CD1c-positive myeloid dendritic cell (primary cell): ENCODE data around the gene ABLIM1.

Source experiments
- DNase-seq: peaks from one replicate; pipeline ENCODE4 v3.0.0-alpha.2; 2016; ENCODE audit errors: extremely low spot score

ABLIM1 gene

DNA sequence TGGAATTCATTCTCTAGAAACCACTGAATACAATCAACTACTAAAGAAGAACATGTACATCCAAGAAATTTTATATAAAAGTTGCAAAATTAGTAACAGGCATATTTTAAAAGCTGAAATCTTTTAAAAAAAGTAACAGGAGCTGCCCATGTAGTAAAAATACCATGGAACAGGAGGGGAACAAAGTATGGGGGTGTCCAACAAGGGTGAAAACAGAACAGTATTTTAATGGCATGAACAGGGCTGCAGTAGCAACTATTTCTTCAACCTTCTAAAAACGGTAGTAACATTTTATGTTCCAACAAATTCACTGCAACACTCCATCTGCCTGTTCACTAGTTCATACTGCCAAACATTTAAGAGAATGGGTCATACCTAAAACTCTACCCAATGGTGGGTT lies 77.0 kb downstream of the ABLIM1 start:
- no peak for DNase-seq

DNA sequence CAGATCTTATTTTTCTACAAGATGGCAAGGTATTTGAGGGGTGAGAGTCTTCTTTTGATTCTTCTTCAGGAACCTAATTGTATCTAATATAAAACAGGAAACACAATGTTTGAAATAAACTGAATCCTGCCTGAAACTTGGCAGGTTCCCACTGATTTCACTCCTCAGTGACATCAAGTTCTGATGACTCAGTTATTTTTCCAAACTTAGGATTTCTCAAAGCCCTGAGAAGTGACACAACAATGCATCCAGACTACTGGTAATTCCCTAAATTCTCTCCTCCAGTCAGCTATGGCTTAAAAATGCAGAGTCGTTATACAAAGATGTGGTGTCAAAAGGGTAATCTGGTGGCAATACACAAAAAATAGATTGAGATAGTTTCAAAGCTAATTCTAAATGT lies 80.9 kb downstream of the ABLIM1 start:
- no peak for DNase-seq

DNA sequence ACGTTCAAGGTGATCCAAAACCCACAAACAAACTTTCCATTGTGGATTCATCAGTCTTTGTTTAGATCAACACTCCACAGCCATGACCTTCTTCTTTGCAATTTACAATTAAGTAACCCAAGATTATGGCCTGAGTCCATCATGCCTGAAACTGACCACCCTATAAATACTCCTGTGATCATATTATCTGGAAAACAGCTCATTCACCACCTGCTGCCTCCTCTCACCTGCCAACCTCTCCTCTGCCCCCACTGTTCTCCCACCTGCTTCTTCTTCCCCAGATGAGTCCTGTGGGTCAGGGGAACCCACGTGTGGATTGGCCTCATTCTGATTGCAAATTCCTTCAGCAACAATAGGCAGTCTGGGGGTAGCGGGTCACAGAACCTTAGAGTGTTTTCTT lies 81.4 kb downstream of the ABLIM1 start:
- DNase-seq, result no peak

GRCh38 chr10:114576132-114576487 lies 82.0 kb downstream of the ABLIM1 start:
- no peak for DNase-seq

DNA sequence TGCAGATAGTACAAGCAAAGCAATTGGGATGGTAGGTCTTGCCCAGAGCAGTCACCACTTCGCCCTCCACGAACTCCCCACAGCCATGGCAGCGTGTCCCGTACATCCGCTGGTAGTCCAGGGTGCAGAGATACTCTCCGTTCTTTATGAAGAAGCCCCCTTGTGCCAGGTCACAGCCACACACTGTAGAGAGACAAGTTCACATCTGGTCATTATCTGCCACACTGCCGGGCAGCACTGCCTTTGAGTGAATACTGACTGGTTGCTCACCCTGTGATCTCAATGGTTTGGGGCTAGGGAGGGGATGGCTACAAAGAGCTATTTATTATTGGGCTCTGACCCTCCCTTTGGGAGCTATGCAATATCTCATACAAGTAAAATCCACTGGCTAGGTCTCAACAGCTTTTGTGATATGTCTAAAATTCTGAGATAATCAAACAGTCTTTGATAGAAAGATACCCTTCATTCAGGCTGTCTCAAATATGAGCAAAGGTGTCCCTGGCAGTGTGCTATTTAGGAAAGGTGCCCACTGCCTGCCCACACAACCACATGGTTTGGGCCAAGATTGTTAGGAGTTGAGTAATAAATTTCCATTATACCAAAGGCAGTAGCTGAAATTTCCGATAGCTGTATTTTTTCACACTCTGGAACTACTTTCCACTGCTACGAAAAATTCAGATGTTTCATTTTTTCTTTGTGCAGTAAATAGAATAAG lies 82.5 kb downstream of the ABLIM1 start:
- no peak for DNase-seq

DNA sequence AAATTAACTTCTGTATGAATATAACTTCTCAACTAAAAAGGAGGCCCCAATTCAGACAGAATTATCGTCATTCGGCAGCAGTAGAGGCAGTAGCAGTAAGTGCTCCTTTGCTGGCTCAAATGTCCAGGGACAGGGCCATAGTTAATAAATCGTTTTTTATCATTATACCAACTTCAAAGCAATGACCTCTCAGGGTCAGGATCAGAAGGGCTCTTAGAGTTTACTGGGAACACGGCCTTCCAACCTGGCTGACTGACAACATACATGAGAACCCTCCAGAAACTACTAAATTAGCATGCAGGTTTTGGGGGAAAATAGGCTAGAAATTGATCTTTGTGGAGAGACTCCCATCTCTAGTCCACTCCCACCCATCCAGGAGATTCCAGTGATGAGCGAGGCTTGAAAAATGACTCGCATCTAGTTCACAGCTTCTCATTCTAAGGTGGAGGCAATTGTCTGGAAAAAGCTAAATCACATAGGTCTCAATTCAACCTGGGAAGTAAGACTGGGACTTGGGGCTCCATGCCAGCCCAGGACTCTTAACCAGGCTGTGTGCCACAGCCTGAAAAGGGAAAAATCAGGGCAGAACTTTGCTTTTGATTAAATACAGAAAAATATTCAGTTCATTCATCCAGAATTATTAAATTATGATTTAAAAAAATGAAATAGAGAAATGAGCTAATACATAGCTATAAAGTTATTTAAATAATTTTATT lies 84.6 kb downstream of the ABLIM1 start:
- no peak for DNase-seq

DNA sequence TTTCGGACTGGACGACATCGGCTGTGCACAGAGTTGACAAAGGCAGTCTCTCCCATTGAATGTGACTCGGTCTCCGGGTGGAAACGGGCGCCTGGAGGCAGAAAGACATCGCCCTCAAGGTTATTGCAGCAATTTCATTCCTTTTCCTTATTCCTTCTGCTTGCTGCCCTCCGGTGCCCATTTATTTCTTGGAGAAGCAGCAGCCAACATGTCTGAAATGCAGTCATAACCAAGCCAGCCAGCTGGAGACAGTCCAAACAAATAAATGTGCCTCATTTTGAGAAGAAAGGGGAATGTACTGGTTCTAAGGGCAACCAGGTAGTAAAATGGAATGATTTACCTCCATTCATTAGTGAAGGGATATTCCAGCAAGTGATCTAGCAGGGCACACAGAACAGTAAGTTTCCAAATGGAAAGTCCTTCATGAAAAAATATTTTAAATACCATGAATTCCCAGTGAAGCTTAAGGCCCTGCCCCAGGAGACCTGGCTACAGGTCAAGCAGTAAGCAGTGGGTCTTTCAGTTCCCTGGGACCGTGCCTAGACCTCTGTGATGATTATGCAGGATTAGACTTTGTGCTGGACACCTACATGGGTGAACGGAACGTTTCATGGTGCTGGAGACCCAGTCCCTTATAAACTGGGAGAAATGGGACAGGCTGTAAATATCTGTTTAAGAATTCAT lies 86.6 kb downstream of the ABLIM1 start:
- no peak for DNase-seq

- no peak for DNase-seq
These were observed 92.0 kb downstream of the ABLIM1 start for GRCh38 chr10:114566064-114566463.

DNA sequence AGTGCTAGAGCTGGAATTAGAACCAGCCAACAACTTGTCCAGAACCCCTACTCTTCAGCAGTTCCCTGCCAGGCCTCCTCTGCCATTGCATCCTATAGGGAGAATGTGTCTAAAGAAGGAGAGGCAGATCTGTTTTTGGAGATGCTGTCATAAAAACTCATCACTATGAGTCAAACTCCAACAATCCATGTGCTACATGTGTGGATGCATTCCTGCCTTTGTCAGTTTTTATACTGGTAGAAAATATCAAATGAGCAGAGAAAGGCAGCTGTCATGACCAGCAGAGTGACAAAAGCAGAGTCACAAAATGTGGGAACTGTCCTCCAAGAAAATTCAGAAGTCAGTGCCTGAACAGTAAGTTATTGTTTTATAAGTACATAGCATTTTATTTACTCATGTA lies 93.0 kb downstream of the ABLIM1 start:
- no peak for DNase-seq

- DNase-seq, result no peak
These were observed 97.0 kb downstream of the ABLIM1 start for GRCh38 chr10:114561008-114561523.

GRCh38 chr10:114560144-114560543 lies 97.9 kb downstream of the ABLIM1 start:
- DNase-seq, result no peak

DNA sequence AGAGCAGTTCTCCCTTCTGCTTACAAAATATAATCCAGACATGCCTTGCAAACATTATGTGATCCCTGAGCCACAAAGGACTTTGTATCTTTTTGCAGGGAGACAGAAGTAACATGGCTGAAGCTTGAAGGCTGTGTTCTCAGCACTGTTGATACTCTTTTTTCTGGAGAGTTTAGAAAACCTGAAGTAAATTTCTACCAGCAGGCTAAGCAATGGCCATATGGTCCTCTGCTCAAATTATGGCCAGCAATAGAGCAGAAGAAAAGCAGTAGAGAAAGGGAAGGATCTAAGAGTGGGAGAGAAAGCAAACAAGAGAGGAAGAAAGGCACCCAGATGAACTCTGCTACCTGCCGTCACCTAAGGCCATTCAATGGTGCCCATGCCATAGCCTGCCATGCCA lies 98.4 kb downstream of the ABLIM1 start:
- DNase-seq, result no peak

- DNase-seq, result no peak
These were observed 100.2 kb downstream of the ABLIM1 start for GRCh38 chr10:114557854-114558253.

GRCh38 chr10:114556236-114557122 lies 101.6 kb downstream of the ABLIM1 start:
- DNase-seq, result no peak

DNA sequence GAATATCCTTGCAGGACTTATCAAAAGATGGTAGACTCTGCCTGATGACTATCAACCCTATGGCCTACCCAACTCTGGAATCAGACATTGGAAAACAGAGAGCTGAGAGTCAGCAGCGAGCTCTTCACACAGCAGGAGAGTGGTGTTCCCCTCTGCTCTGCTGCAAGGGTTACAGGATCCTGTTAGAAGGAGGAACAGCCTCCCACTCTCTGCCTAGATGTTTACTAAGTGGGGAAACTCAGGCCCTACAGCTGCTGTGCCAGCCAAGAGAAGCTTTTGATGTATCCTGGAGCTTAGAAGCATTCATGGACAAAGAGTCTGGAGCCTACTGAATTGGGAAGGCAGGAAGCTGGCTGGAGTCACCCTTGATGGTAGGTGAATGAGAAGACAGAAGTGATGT lies 104.6 kb downstream of the ABLIM1 start:
- peak; percentile 11 for DNase-seq

DNA sequence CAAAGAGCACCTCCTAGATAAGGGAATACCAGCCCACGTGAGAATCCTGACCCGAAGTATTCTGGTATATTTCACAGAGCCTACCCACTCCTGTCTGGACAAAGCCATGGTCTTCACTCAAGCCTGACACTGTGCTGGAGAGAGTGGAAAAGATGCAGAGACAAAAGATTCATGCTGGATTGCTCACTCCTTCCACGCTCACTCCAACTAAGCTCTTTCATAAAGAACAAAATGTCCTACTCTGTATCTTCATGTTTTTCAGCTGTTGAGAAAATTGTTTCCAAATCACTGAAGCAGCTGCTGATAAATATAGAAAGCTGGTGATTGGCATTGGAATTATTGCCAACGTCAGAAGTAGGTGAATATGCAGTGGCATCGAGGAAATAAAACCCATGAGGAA lies 106.0 kb downstream of the ABLIM1 start:
- no peak for DNase-seq

- no peak for DNase-seq
These were observed 106.5 kb downstream of the ABLIM1 start for GRCh38 chr10:114551636-114551972.

- DNase-seq, result peak; percentile 53
These were observed 107.1 kb downstream of the ABLIM1 start for GRCh38 chr10:114550756-114551635.

DNA sequence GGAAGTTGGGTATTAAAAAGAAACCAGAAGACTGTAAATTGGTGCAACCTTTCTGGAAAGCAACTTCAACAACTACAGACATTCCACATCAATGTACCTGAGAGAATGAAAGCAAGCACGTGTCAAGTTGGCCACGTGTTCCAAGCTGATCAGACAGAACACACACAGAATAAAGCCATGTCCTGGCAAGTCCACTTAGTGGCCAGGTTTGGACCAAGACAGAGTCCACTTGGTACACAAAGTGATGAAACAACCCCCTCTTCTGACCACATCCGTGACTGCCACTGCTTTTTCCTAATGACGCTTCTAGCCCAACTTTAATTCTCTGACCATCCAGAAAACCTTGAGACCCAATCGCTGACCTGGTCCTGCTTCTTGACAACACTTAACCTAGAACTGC lies 109.4 kb downstream of the ABLIM1 start:
- DNase-seq, result no peak

- DNase-seq, result no peak
These were observed 110.6 kb downstream of the ABLIM1 start for GRCh38 chr10:114547514-114547913.

DNA sequence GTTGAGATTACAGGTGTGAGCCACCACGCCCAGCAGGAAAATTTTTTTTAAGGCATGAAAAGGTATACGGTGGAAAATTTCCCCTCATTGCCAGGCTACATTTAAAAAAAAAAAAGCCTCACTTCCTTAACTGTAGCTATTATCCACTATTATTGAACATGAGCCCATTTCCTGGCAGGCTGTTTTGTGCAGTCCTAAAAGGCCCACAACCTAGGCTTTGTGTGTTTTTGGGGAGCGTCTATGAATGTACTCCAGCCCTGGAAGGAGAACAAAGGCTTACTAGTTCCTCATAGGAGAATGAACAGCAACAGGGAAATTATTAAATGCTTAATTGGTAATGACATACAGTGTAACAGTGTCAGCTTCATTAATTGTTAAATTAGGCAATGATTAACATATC lies 111.0 kb downstream of the ABLIM1 start:
- DNase-seq, result no peak
